ENCODE measurements around the gene EGLN1. TPM values are rescaled to one million over a fixed set of nuclear protein-coding genes. Genes with fewer than 3 reads are reported as not detected.

Gene EGLN1
- total and polyA plus RNA-seq, 7 experiments from 2014 or later: 13.6 to 38.9 (median 21.9) TPM

DNA sequence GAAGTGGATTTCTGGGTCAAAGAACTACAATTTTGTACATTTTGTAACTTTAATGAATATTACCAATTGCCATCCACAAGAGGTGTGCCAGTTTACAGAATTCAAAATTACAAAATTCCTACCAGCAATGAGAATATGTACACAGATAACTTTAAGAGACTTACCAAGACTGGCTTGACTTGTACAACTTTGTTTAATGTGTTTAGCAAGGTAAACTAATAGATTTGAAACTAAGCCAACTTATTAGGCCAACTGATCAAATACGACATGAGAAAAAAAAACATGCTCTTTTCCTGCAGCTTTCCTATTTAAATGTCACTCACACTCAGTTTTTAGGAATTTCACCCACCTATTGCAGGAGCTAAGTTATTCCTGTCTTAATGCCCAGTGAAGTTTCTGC is 95.8 kb downstream of the EGLN1 start:
- H3K4me1 ChIP-seq (ENCODE audit: control insufficient read depth in 2 of 2, insufficient read depth in 2 of 2, low read length in 2 of 2): no peaks in the 10 kb centered on the region
- ChIA-PET CTCF (no interaction called here), POLR2A (no interaction called here)
- H3K36me3 ChIP-seq (ENCODE audit: control insufficient read depth in 2 of 3, insufficient read depth in 3 of 3, low read length in 3 of 3): no peaks in the 10 kb centered on the region
- Mint-ChIP-seq H3K9me3 (peaks cover 0 to 9% (median 0%) of the 10 kb centered on the region in 11 donors), H3K27ac (no peak overlapping the region), H3K36me3 (peaks cover 0 to 12% (median 1%) of the 10 kb centered on the region in 5 donors), H3K4me1 (peaks cover 0 to 15% (median 4%) of the 10 kb centered on the region in 7 donors), H3K27me3 (peaks cover 0 to 7% (median 0%) of the 10 kb centered on the region in 5 donors), H3K4me3 (no peak overlapping the region)
- ATAC-seq: no peak
- H3K9me3 ChIP-seq (ENCODE audit: control insufficient read depth in 2 of 3, low read length in 3 of 3): no peaks in the 10 kb centered on the region
- intact Hi-C loops (cut with micrococcal nuclease): no loop called here
- no peaks in the 10 kb centered on the region for H3K27me3 ChIP-seq (ENCODE audit: control insufficient read depth in 2 of 2, insufficient read depth in 2 of 2, low read length in 2 of 2)
- no peak overlapping the region for H3K4me3 ChIP-seq (ENCODE audit: low read length)
- no peak for DNase-seq
- no peak overlapping the region for H3K27ac ChIP-seq (ENCODE audit: low read depth, low read length)

DNA sequence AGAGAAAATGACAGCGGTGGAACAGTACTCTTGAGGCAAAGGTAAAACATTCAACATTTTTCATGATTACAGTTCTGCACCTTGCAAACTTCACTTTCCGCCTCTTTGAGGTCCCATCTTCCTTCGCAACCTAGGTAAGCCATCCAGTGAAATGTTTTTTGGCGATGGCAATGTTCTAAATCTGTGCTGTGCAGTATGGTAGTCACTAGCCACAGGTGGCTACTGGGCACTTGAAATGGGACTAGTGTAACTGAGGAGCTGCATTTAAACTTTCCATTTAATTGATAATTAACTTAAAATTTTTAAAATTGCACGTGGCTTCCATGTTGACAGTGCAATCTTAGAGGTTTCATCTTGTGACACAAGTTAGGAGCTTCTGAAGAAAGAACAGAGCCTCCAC is 97.4 kb downstream of the EGLN1 start:
- H3K36me3 ChIP-seq (ENCODE audit: control insufficient read depth in 2 of 3, insufficient read depth in 3 of 3, low read length in 3 of 3): no peaks in the 10 kb centered on the region
- H3K27me3 Mint-ChIP-seq: peaks cover 0 to 7% (median 0%) of the 10 kb centered on the region in 5 donors
- H3K9me3 ChIP-seq (ENCODE audit: control insufficient read depth in 2 of 3, low read length in 3 of 3): no peaks in the 10 kb centered on the region
- CTCF ChIA-PET: no interaction called here
- H3K27ac ChIP-seq (ENCODE audit: low read depth, low read length): no peak overlapping the region
- no peaks in the 10 kb centered on the region for H3K27me3 ChIP-seq (ENCODE audit: control insufficient read depth in 2 of 2, insufficient read depth in 2 of 2, low read length in 2 of 2)
- no peak overlapping the region for H3K27ac Mint-ChIP-seq
- H3K36me3 Mint-ChIP-seq: peaks cover 0 to 8% (median 0%) of the 10 kb centered on the region in 5 donors
- H3K4me3 Mint-ChIP-seq: no peak overlapping the region
- no peak for ATAC-seq
- POLR2A ChIA-PET: interaction anchor here (0.5 kb wide), 1 partner anchor 34 kb away, joined by 6 read pairs; no protein-coding TSS in a partner anchor
- H3K4me3 ChIP-seq (ENCODE audit: low read length): no peak overlapping the region
- H3K4me1 ChIP-seq (ENCODE audit: control insufficient read depth in 2 of 2, insufficient read depth in 2 of 2, low read length in 2 of 2): no peaks in the 10 kb centered on the region
- no peak for DNase-seq
- H3K4me1 Mint-ChIP-seq: peaks cover 0 to 7% (median 4%) of the 10 kb centered on the region in 7 donors
- intact Hi-C loops (cut with micrococcal nuclease): no loop called here
- peaks cover 0 to 4% (median 0%) of the 10 kb centered on the region in 11 donors for H3K9me3 Mint-ChIP-seq

GRCh38 chr1:231322880-231323530 is 99.1 kb downstream of the EGLN1 start:
- H3K27ac ChIP-seq (ENCODE audit: low read depth, low read length): no peak overlapping the region
- H3K27me3 ChIP-seq (ENCODE audit: control insufficient read depth in 2 of 2, insufficient read depth in 2 of 2, low read length in 2 of 2): no peaks in the 10 kb centered on the region
- CTCF ChIA-PET: no interaction called here
- H3K4me1 Mint-ChIP-seq: no peaks in the 10 kb centered on the region
- DNase-seq (no peak), ATAC-seq (no peak)
- no peaks in the 10 kb centered on the region for H3K9me3 ChIP-seq (ENCODE audit: control insufficient read depth in 2 of 3, low read length in 3 of 3)
- peaks cover 0 to 7% (median 0%) of the 10 kb centered on the region in 5 donors for H3K27me3 Mint-ChIP-seq
- POLR2A ChIA-PET: no interaction called here
- H3K36me3 ChIP-seq (ENCODE audit: control insufficient read depth in 2 of 3, insufficient read depth in 3 of 3, low read length in 3 of 3): no peaks in the 10 kb centered on the region
- peaks cover 0 to 4% (median 0%) of the 10 kb centered on the region in 5 donors for H3K36me3 Mint-ChIP-seq
- H3K9me3 Mint-ChIP-seq: no peaks in the 10 kb centered on the region
- H3K4me1 ChIP-seq (ENCODE audit: control insufficient read depth in 2 of 2, insufficient read depth in 2 of 2, low read length in 2 of 2): no peaks in the 10 kb centered on the region
- no peak overlapping the region for H3K4me3 Mint-ChIP-seq
- intact Hi-C loops (cut with micrococcal nuclease): no loop called here
- no peak overlapping the region for H3K4me3 ChIP-seq (ENCODE audit: low read length)
- H3K27ac Mint-ChIP-seq: no peak overlapping the region

- POLR2A ChIA-PET: no interaction called here
Observed at GRCh38 chr1:231319080-231319479, 103.0 kb downstream of the EGLN1 start.

DNA sequence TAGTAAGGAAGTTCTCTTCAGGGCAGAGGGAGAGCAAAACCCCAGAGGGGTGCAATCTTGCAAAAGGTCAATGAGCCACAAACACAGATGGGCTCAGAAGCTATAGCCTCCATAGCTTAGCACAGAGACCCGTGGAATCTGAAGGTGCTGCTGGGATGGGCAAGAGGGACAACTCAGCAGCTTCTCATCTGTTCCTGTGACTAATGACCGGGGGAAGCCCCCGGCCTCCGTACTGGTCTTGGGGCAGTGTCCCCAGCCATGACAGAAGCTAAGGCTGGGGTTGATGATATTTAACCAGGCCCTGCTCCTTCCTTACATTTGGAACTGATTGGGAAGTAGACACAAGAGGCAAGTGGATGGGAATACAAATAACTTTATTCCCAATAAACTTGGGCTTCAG is 103.5 kb downstream of the EGLN1 start:
- CTCF ChIA-PET: no interaction called here

More at GRCh38 chr1:231319080-231319479, 103.0 kb downstream of the EGLN1 start:
- H3K36me3 ChIP-seq (ENCODE audit: control insufficient read depth in 2 of 3, insufficient read depth in 3 of 3, low read length in 3 of 3): no peaks in the 10 kb centered on the region
- no peak overlapping the region for H3K27ac ChIP-seq (ENCODE audit: low read depth, low read length)
- Mint-ChIP-seq H3K9me3 (no peaks in the 10 kb centered on the region), H3K27me3 (peaks cover 0 to 3% (median 0%) of the 10 kb centered on the region in 5 donors), H3K4me3 (no peak overlapping the region), H3K27ac (peak overlapping the region in 1 of 9 donors; percentile 25), H3K36me3 (peaks cover 0 to 4% (median 0%) of the 10 kb centered on the region in 5 donors), H3K4me1 (peaks cover 0 to 4% (median 0%) of the 10 kb centered on the region in 7 donors)
- intact Hi-C loops (cut with micrococcal nuclease): no loop called here
- ATAC-seq (no peak), DNase-seq (no peak)
- H3K4me3 ChIP-seq (ENCODE audit: low read length): no peak overlapping the region
- H3K27me3 ChIP-seq (ENCODE audit: control insufficient read depth in 2 of 2, insufficient read depth in 2 of 2, low read length in 2 of 2): no peaks in the 10 kb centered on the region
- H3K4me1 ChIP-seq (ENCODE audit: control insufficient read depth in 2 of 2, insufficient read depth in 2 of 2, low read length in 2 of 2): no peaks in the 10 kb centered on the region
- H3K9me3 ChIP-seq (ENCODE audit: control insufficient read depth in 2 of 3, low read length in 3 of 3): no peaks in the 10 kb centered on the region
- CTCF ChIA-PET: no interaction called here

DNA sequence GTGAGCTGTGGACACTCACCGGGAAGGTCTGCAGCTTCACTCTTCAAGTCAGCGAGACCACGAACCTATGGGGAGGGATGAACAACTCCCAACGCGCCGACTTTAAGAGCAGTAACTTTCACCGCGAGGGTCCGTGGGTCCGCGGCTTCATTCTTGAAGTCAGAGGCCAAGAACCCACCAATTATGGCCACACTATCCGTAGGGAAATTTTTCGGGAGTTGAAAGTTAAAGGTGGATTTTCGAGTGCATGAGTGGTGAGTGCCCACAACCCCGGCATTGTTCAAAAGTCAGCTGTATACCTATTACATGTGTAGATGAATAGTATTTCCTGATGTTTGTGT is 104.1 kb downstream of the EGLN1 start:
- ATAC-seq (no peak), DNase-seq (no peak)
- Histone ChIP-seq H3K27me3 (ENCODE audit: control insufficient read depth in 2 of 2, insufficient read depth in 2 of 2, low read length in 2 of 2) (no peaks in the 10 kb centered on the region), H3K36me3 (ENCODE audit: control insufficient read depth in 2 of 3, insufficient read depth in 3 of 3, low read length in 3 of 3) (no peaks in the 10 kb centered on the region), H3K4me1 (ENCODE audit: control insufficient read depth in 2 of 2, insufficient read depth in 2 of 2, low read length in 2 of 2) (no peaks in the 10 kb centered on the region), H3K9me3 (ENCODE audit: control insufficient read depth in 2 of 3, low read length in 3 of 3) (no peaks in the 10 kb centered on the region), H3K4me3 (ENCODE audit: low read length) (no peak overlapping the region), H3K27ac (ENCODE audit: low read depth, low read length) (no peak overlapping the region)
- intact Hi-C loops (cut with micrococcal nuclease): no loop called here
- Mint-ChIP-seq H3K4me1 (peaks cover 0 to 4% (median 0%) of the 10 kb centered on the region in 7 donors), H3K4me3 (no peak overlapping the region), H3K27me3 (no peaks in the 10 kb centered on the region), H3K27ac (no peak overlapping the region), H3K36me3 (peaks cover 0 to 4% (median 0%) of the 10 kb centered on the region in 5 donors), H3K9me3 (no peaks in the 10 kb centered on the region)
- POLR2A ChIA-PET: no interaction called here
- CTCF ChIA-PET: interaction anchor here (1.3 kb wide), 2 partner anchors 41 to 285 kb away, joined by 4 to 5 read pairs; no protein-coding TSS in a partner anchor

More for the DNA sequence above, 103.5 kb downstream of the EGLN1 start:
- ATAC-seq: no peak
- peaks cover 0 to 4% (median 0%) of the 10 kb centered on the region in 5 donors for H3K36me3 Mint-ChIP-seq
- POLR2A ChIA-PET: no interaction called here
- Histone ChIP-seq H3K36me3 (ENCODE audit: control insufficient read depth in 2 of 3, insufficient read depth in 3 of 3, low read length in 3 of 3) (no peaks in the 10 kb centered on the region), H3K4me1 (ENCODE audit: control insufficient read depth in 2 of 2, insufficient read depth in 2 of 2, low read length in 2 of 2) (no peaks in the 10 kb centered on the region), H3K27ac (ENCODE audit: low read depth, low read length) (no peak overlapping the region), H3K4me3 (ENCODE audit: low read length) (no peak overlapping the region), H3K9me3 (ENCODE audit: control insufficient read depth in 2 of 3, low read length in 3 of 3) (no peaks in the 10 kb centered on the region), H3K27me3 (ENCODE audit: control insufficient read depth in 2 of 2, insufficient read depth in 2 of 2, low read length in 2 of 2) (no peaks in the 10 kb centered on the region)
- H3K27ac Mint-ChIP-seq: no peak overlapping the region
- no peak for DNase-seq
- H3K4me3 Mint-ChIP-seq: no peak overlapping the region
- H3K4me1 Mint-ChIP-seq: peaks cover 0 to 4% (median 0%) of the 10 kb centered on the region in 7 donors
- no peaks in the 10 kb centered on the region for H3K27me3 Mint-ChIP-seq
- intact Hi-C loops (cut with micrococcal nuclease): no loop called here
- H3K9me3 Mint-ChIP-seq: no peaks in the 10 kb centered on the region
